Stimulated activated CD4-positive, alpha-beta T cell treated with anti-CD3 and anti-CD28 coated beads, Interleukin-4, amount 100 ng/mL, for 48 hours (primary cell): ENCODE measurements around the gene NAA16.
A peak's percentile ranks its signal among the peaks of the same experiment; 100 is the strongest.
"Not testable (repeated sequence)": the region's sequence is repeated elsewhere in the genome, so short reads cannot be mapped to it uniquely, and the experiment has no call there.

Source experiments
- DNase-seq, 2 donors: peaks; one replicate each; pipeline ENCODE4 v3.0.0-alpha.2; 2020; ENCODE audit warnings: low read depth in 2 of 2

NAA16 gene

DNA sequence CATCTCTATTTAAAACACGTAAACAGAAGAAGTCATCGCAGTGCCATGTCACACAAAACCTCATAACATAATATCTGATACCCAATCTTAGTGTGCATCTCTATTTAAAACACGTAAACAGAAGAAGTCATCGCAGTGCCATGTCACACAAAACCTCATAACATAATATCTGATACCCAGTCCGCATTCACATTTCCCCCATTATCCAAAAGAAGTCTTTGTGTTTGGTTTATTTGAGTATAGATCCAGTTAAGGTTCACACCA is 45.2 kb downstream of the NAA16 start:
- DNase-seq: not testable (repeated sequence)

DNA sequence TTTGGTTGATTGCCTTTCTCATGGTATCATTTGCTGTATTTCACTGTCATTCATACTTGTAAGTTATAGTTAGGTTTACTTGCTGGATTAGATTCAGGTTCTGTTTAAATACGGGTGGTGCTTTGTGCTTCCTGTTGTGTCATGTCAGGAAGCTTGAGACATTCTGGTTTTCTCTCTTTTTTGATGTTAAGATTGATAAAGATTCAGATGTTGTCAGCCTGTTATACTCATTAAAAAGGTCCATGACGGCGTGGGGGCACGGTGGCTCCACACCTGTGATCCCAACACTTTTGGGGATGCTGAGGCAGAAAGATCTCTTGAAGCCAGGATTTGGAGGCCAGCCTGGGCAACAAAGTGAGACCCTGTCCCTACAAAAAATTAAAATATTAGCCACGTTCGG is 45.7 kb downstream of the NAA16 start:
- DNase-seq: peak in 1 of 2 donors; percentile 4

GRCh38 chr13:41361491-41361890 is 50.4 kb downstream of the NAA16 start:
- DNase-seq: no peak

DNA sequence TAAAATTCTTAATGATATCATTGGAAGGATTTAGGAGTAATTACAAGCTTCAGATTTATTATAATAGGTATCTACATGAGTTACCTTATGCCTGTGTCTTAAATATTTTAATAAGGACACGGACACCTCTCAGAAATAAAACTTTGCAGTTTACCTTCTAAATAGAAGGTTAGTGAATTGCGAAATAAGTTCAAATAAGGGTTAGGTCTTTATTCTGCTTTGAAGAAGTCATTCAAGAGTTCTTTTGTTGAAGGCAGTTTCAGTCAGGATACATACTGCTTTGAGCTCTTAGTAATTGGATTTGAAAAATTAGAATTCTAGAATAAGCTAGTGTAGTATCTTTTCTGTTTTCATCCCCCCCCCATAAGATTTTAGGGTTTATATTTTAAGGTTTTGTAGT is 53.0 kb downstream of the NAA16 start:
- DNase-seq: no peak

DNA sequence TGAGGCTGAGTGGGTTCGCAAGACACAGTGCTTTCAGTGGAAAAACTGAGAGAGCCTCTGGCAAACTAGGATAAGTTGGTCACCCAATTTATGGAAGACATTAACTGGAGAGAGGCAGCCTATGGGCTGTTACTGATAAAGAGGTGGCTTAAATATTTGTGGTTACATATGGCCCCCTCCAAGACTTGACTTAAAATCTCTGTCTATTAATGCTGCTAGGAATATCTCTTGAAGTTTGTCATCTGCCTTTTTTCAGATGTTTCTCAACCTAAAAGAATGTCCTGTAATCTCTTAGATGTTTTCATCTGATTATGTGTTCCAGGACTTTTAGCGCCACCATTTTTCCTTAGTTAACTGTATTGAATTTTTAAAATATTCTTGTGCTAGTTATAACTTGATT is 54.6 kb downstream of the NAA16 start:
- DNase-seq: no peak

GRCh38 chr13:41370736-41371135 is 59.7 kb downstream of the NAA16 start:
- DNase-seq: no peak

GRCh38 chr13:41377446-41377845 is 66.4 kb downstream of the NAA16 start:
- no peak for DNase-seq

- no peak for DNase-seq
Observed at GRCh38 chr13:41382431-41382830, 71.4 kb downstream of the NAA16 start.

- DNase-seq: no peak
Observed at GRCh38 chr13:41383386-41383785, 72.3 kb downstream of the NAA16 start.

DNA sequence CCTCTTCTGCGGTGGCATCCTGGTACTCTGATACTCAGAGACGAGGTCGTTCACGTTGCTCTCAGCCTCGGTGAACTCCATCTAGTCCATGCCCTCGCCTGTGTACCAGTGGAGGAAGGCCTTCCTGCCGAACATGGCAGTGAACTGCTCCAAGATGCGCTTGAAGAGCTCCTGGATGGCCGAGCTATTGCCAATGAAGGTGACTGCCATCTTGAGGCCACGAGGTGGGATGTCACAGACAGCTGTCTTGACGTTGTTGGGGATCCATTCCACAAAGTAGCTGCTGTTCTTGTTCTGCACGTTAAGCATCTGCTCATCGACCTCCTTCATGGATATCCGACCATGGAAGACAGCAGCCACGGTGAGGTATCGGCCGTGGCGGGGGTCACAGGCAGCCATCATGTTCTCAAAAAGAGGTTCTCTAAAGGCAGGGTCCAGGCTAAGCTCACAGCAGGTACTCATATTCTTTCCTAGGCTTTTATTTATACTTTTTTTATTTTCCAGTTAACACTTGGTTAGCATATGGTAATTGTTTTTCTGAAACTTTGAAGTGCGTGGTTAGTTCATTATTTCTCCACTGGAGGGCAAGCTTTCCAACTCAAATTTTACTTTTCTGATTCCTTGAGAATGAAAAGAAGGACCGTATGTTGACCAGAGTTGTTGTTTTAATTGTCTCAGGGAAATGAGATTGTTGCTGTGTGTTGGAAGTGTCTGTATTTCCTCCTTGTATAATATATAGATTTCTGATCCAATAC is 73.9 kb downstream of the NAA16 start:
- no peak for DNase-seq

DNA sequence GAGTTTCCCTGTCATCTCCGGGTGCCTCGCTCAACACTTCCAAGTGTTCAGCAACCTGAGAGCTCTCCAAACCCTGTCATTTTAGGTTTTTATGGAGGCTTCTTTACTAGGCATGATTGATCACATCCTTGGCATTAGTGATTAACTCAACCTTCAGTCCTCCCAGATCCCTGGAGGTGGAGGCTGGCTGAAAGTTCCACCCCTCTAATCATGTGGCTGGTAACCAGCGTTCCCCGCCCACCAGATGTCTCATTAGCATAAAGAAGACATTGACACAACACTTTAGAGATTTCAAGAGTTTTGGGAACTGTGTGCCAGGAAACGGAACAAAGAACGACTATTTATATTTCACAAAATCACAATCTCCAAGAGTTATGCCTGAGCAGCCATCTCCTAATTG is 75.1 kb downstream of the NAA16 start:
- no peak for DNase-seq

DNA sequence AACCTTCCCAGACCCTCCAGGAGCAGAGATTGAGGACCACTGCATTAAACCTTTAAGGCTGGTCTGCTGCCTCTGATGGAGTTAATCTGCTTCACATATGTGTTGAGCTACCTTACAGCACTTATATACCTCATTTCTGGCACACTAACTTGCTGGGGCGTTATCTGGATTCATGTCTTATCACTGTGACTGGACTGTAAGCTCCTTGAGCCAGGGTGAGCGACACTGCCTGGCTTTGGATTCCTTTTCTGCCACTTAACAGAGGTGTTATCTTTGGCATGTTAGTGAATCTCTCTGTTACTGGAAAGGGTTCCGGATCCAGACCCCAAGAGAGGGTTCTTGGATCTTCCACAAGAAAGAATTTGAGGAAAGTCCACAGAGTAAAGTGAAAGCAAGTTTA is 76.5 kb downstream of the NAA16 start:
- no peak for DNase-seq

DNA sequence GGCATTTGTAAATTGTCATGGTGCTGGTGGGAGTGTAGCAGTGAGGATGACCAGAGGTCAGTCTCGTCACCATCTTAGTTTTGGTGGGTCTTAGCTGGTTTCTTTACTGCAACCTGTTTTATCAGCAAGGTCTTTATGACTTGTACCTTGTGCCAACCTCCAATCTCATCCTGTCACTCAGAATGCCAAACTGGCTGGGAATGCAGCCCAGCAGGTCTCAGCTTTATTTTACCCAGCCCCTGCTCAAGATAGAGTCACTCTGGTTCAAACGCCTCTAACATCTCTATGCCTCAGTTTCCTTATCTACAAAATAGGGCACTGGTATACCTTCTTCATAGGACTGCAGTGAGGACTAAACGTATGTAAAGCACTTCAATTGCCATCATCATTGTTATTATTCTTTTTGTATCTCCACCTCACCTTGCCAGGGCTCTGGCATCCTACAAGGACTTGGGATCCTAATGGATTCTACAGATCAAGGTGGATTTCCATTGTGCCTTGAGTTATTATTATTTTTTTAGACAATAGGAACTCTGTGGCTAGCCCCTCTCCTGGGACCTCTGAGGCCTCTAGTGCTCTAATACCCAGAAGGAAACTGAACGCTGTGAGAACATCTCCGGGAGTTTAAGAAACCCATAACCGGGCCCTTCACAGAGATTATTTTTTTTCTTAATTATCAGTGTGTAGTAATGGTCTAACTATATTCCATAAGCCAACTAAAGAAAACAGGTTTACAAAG is 77.2 kb downstream of the NAA16 start:
- DNase-seq: no peak

DNA sequence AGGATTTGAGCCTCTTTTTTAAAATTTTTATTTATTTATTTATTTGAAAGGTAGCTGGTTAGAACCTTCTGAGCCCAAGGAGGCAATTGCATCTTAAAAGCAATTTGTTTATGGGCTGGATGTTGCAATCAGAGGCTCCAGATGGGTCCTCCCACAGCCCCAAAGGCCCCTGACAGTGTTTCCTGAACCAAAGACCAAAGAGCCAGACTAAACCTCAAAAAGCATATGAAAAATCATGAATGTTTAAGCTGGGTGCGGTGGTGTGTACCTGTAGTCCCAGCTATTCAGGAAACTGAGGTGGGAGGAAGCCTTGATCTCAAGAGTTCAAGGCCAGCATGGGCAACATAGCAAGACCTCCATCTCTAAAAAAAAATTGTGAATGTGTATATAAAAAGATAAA is 78.5 kb downstream of the NAA16 start:
- DNase-seq: no peak

DNA sequence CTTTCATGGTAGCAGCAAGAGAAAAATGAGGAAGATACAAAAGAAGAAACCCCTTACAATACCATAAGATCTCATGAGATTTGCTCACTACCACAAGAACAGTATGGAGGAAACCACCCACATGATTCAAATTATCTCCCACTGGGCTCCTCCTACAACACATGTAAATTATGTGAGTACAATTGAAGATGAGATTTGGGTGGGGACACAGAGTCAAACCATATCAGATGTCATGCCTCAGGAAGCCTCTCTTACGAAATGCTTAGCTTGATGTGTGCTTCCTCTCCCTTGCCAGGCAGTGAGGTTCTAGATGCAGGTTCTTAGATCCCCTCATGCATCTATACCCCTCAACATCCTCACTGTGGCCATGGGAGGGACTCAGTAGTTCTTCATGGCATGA is 83.1 kb downstream of the NAA16 start:
- DNase-seq: no peak

DNA sequence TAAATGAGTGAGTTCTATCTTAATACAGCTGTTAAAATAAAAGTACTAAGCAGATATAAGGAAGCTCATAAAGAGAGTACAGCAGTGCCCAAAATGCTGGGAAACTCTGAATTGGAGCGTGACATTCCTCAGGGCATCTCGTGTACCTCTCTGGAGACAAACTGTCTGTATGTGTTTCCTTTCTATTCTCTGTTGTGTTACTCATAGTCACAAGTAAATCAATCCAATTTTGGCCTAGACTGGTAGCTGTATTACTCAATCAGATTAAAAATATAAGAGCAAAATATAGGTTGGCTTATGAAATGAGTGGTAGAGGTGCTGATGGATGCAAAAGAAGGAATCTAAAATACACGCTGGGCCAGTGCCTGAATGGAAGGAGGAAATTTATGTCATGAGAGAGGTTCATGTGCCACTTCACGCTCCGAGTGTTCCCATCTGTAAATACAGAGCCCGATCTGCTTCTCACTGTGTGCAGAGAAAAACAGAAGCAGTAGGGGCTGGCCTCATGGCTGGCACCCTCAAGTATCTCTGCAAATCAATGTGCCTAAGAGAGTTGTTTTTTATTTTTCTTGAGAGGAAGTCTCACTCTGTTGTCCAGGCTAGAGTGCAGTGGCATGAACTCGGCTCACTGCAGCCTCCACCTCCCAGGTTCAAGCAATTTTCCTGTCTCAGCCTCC is 87.6 kb downstream of the NAA16 start:
- no peak for DNase-seq

- DNase-seq: no peak
Observed at GRCh38 chr13:41401366-41401765, 90.3 kb downstream of the NAA16 start.

GRCh38 chr13:41402691-41403511 is 91.8 kb downstream of the NAA16 start:
- DNase-seq: no peak

- DNase-seq: no peak
Observed at GRCh38 chr13:41403983-41404382, 92.9 kb downstream of the NAA16 start.

- DNase-seq: no peak
Observed at GRCh38 chr13:41405367-41405766, 94.3 kb downstream of the NAA16 start.

DNA sequence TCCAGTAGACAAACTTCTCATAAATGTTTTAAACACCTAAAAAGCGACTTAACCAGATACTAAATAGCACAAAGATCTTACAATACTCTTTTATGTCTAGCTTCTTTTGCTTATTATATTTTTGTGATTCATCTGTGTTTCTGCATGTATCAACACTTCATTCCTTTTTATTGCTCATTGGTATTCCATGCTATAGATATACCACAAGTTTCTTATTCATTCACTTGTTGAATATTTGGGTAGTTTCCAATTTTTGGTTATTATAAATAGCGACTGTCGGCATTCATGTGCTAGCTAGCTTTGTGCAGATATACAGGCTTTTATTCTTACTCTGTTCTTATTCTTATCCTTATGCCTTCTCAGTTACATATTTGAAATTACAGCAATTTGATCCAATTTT is 96.3 kb downstream of the NAA16 start:
- no peak for DNase-seq

- DNase-seq: no peak
Observed at GRCh38 chr13:41408121-41408520, 97.1 kb downstream of the NAA16 start.
